Transverse colon (tissue), 4 donors: ENCODE results near the gene LAMP2. TPM values are rescaled to one million over a fixed set of nuclear protein-coding genes. Genes with fewer than 3 reads are reported as not detected.

ENCODE experiments used
- DNase-seq: peaks from one replicate; pipeline ENCODE4 v3.0.0-alpha.2; 2019
- H3K27ac ChIP-seq, 4 donors: fragments of 200-600 bp; sonication (generic); 2 replicates each; pipeline ENCODE4 v1.5.1; 2016 to 2018; ENCODE audit warnings: inconsistent platforms in 4 of 4
- H3K27me3 ChIP-seq: fragments of 200-600 bp; sonication (generic); 2 replicates; pipeline ENCODE4 v1.5.1; 2017; ENCODE audit warnings: inconsistent platforms
- H3K36me3 ChIP-seq, 4 donors: fragments of 200-600 bp; sonication (generic); 2 replicates each; pipeline ENCODE4 v1.5.1; 2017 to 2019; ENCODE audit warnings: inconsistent platforms in 4 of 4
- H3K4me1 ChIP-seq, 4 donors: fragments of 200-600 bp; sonication (generic); 2 replicates each; pipeline ENCODE4 v1.5.1; 2017 to 2020; ENCODE audit warnings: inconsistent platforms in 4 of 4
- H3K4me3 ChIP-seq, 4 donors: fragments of 200-600 bp; sonication (generic); 1 replicate in 1 of 4; 2 replicates in 3 of 4; pipeline versions ENCODE4 v1.5.1 to v1.6.1; 2017 to 2019; ENCODE audit warnings: inconsistent platforms in 4 of 4
- H3K9me3 ChIP-seq, 2 donors: fragments of 200-600 bp; sonication (generic); 2 replicates each; pipeline ENCODE4 v1.5.1; 2017 to 2019; ENCODE audit warnings: inconsistent platforms in 2 of 2
- CTCF ChIP-seq, 5 experiments: fragments of 200-600 bp in 3 of 5; fragments of 450-650 bp in 2 of 5; sonication (generic) in 3 of 5; IDR thresholded peaks; 1 replicate in 2 of 5; 2 replicates in 3 of 5; pipeline ENCODE4 v1.5.1; 2016 to 2017; ENCODE audit warnings: antibody characterized with exemption in 5 of 5, inconsistent platforms in 3 of 5, mild to moderate bottlenecking in 2 of 5, moderate library complexity in 1 of 5
- EP300 ChIP-seq: sonication (generic); formaldehyde crosslinking; IDR thresholded peaks from one replicate; pipeline ENCODE4 v1.6.1; 2017; ENCODE audit warnings: antibody characterized with exemption, low read depth
- POLR2A ChIP-seq: fragments of 450-650 bp; IDR thresholded peaks from one replicate; pipeline ENCODE4 v1.6.1; 2016; ENCODE audit warnings: antibody characterized with exemption, mild to moderate bottlenecking, moderate library complexity
- POLR2AphosphoS5 ChIP-seq, 3 donors: sonication (generic); formaldehyde crosslinking; IDR thresholded peaks; one replicate each; pipeline ENCODE4 v1.6.1; 2016; ENCODE audit warnings: antibody characterized with exemption in 3 of 3
- WGBS, 2 donors: methylation state at CpG; one replicate each; pipeline ENCODE4 v1.1.5; 2018; ENCODE audit warnings: low coverage in 1 of 2; 5-methylcytosine and 5-hydroxymethylcytosine counted together
- in situ Hi-C, 4 donors: fragments of 200-750 bp; cut with MboI; loops; one replicate each; pipeline versions ENCODE4 v1.15.0 to v1.15.1; 2017; ENCODE audit warnings: low sequenced_read_pairs in 3 of 4, low pct_ligation_motif_present in 1 of 4, low pct_unique_long_range_greater_than_20kb in 1 of 4
- intact Hi-C: fragments of 100-400 bp; cut with DNase I; formaldehyde crosslinking; loops from one replicate; pipeline ENCODE4 v1.15.1; 2023; ENCODE audit warnings: low total_unique reads
- total RNA-seq, 4 donors: library from RNA; depleted of rRNA; stranded (reverse); fragments of >200 nt; gene quantifications; one replicate each; pipeline ENCODE4 v1.1.0, GENCODE V29; 2016

Gene LAMP2
- total RNA-seq, 4 donors from 2014 or later, result 44.6 to 93.8 (median 66.0) TPM

DNA sequence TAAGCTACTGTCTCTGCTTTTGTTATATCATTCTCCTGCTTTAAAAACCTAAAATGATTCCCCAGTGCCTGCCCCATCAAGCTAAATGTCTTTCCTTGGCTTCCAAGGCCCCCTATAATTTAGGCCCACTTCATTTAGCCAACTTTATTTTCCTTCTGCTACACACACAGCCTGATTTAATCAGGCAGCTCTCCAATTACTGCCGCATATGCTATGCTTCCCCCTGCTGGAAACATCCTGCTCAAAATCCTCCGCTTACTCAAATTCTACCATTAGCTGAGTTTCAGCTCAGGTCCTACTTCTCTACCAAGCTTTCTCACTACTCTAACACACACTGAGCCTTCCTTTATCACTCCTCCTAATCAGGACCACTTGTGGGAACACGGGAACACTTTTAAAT, 17.0 kb downstream of the LAMP2 start:
- no peak for TF ChIP-seq POLR2AphosphoS5 (IDR thresholded peaks at IDR 0.05)
- TF ChIP-seq CTCF (IDR thresholded peaks at IDR 0.05), result no peak
- TF ChIP-seq POLR2A, result no peak
- TF ChIP-seq EP300, result no peak
- H3K4me3 ChIP-seq, result no peak overlapping the region
- intact Hi-C loops (no loop called here), in situ Hi-C loops (loop anchor here in 1 of 4 donors (25.0 kb wide), 1 partner anchor 190 kb away; the partner anchor contains the start of gene ZBTB33)
- no peak for DNase-seq
- H3K4me1 ChIP-seq, result peaks cover 0 to 2% (median 0%) of the 10 kb centered on the region in 4 donors
- 28 to 44% methylated on average over 3 of the region's 3 CpGs for WGBS, 2 donors
- H3K36me3 ChIP-seq, result no peaks in the 10 kb centered on the region
- no peaks in the 10 kb centered on the region for H3K9me3 ChIP-seq
- no peak overlapping the region for H3K27ac ChIP-seq
- no peaks in the 10 kb centered on the region for H3K27me3 ChIP-seq

DNA sequence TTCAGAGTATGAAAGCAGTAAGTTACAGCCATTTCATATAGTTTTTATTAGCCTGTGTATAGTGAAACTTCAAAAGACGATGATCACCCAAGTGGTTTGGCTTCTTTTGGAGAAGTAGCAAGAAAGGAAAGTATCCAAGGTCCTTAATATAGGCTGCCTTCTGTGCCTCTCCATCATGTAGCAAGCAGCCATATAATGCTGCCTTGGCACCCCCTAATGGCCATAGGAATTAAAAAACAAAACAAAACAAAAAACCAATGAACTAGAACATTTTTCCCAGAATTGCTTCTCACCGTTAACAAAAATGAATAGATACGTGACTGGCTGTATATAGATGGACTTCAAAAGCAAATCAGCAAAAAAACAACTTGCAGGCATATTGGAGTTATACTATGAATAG, 18.9 kb downstream of the LAMP2 start:
- Histone ChIP-seq H3K4me1 (no peaks in the 10 kb centered on the region), H3K27ac (no peak overlapping the region), H3K4me3 (no peak overlapping the region), H3K27me3 (no peaks in the 10 kb centered on the region), H3K9me3 (no peaks in the 10 kb centered on the region), H3K36me3 (no peaks in the 10 kb centered on the region)
- no peak for DNase-seq
- TF ChIP-seq EP300, result no peak
- no peak for TF ChIP-seq POLR2AphosphoS5 (IDR thresholded peaks at IDR 0.05)
- no peak for TF ChIP-seq CTCF (IDR thresholded peaks at IDR 0.05)
- TF ChIP-seq POLR2A, result no peak
- intact Hi-C loops, result no loop called here
- WGBS, 2 donors, result 55 to 76% methylated on average over 2 to 3 of the region's 3 CpGs
- in situ Hi-C loops, result loop anchor here in 1 of 4 donors (25.0 kb wide), 1 partner anchor 188 kb away; the partner anchor contains the start of gene ZBTB33

DNA sequence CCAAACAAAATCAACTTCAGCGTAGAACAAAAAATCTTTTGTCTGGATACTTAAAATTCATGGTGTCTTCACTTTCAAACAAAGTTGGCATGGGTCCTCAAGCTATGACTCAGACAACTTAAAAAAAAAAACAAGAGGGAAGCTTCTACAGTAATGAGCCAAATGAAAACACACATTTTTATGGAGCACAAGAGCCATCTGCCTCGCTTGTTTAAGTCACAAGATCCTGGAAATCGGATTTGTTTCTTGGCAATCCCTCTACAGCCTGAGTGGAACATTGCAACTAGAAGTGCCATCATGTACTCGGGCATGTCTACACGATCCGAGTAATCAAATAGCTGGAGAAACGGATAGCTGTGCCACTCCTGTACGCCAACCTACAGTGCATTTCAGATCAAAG, 22.6 kb downstream of the LAMP2 start:
- Histone ChIP-seq H3K4me1 (no peaks in the 10 kb centered on the region), H3K27ac (no peak overlapping the region), H3K9me3 (no peaks in the 10 kb centered on the region), H3K36me3 (no peaks in the 10 kb centered on the region), H3K4me3 (no peak overlapping the region), H3K27me3 (no peaks in the 10 kb centered on the region)
- TF ChIP-seq POLR2A, result no peak
- TF ChIP-seq CTCF (IDR thresholded peaks at IDR 0.05), result no peak
- no peak for TF ChIP-seq POLR2AphosphoS5 (IDR thresholded peaks at IDR 0.05)
- no peak for TF ChIP-seq EP300
- in situ Hi-C loops, result no loop called here
- intact Hi-C loops, result no loop called here
- DNase-seq, result no peak
- 53 to 66% methylated on average over 3 to 8 of the region's 8 CpGs for WGBS, 2 donors

GRCh38 chrX:120439921-120440320, 29.2 kb downstream of the LAMP2 start:
- in situ Hi-C loops, result no loop called here
- DNase-seq, result no peak
- H3K4me1 ChIP-seq, result no peaks in the 10 kb centered on the region
- 49 to 60% methylated on average over 2 to 3 of the region's 3 CpGs for WGBS, 2 donors
- intact Hi-C loops, result no loop called here
- H3K27me3 ChIP-seq, result no peaks in the 10 kb centered on the region
- no peaks in the 10 kb centered on the region for H3K36me3 ChIP-seq
- TF ChIP-seq POLR2A, result no peak
- TF ChIP-seq POLR2AphosphoS5 (IDR thresholded peaks at IDR 0.05), result no peak
- no peak for TF ChIP-seq CTCF (IDR thresholded peaks at IDR 0.05)
- TF ChIP-seq EP300, result no peak
- H3K4me3 ChIP-seq, result no peak overlapping the region
- no peak overlapping the region for H3K27ac ChIP-seq
- no peaks in the 10 kb centered on the region for H3K9me3 ChIP-seq
